GM23338 (cell line): ENCODE measurements around the gene CACNA2D1. TPM values are rescaled to one million over a fixed set of nuclear protein-coding genes. Genes with fewer than 3 reads are reported as not detected.

Experiments
- ATAC-seq: fragments of 200-7000 bp; cut with Tn5 transposase; 3 replicates; pipeline ENCODE4 v1.9.1; 2020
- DNase-seq: peaks from one replicate; pipeline ENCODE4 v3.0.0-alpha.2; 2015; ENCODE audit warnings: low spot score
- H2AFZ ChIP-seq: fragments of 200-600 bp; sonication (generic); 2 replicates; pipeline ENCODE4 v1.8.0; 2016; ENCODE audit warnings: antibody characterized with exemption, mild to moderate bottlenecking, moderate library complexity
- H3F3A ChIP-seq: fragments of 200-600 bp; sonication (generic); replicated peaks from 2 replicates; pipeline ENCODE4 v1.8.0; 2017; ENCODE audit warnings: antibody characterized with exemption, mixed run types, low read depth
- H3K27ac ChIP-seq: fragments of 200-600 bp; sonication (generic); 2 replicates; pipeline ENCODE4 v1.6.1; 2016; ENCODE audit warnings: low read depth
- H3K27me3 ChIP-seq: fragments of 200-600 bp; sonication (generic); 2 replicates; pipeline ENCODE4 v1.8.0; 2016; ENCODE audit warnings: mild to moderate bottlenecking, mixed run types, moderate library complexity; ENCODE audit not compliant: insufficient read depth
- H3K36me3 ChIP-seq: fragments of 200-600 bp; sonication (generic); 2 replicates; pipeline ENCODE4 v1.8.0; 2016; ENCODE audit warnings: mild to moderate bottlenecking; ENCODE audit not compliant: insufficient read depth
- H3K4me1 ChIP-seq: fragments of 200-600 bp; sonication (generic); 2 replicates; pipeline ENCODE4 v1.8.0; 2016; ENCODE audit warnings: mild to moderate bottlenecking, moderate library complexity; ENCODE audit not compliant: insufficient read depth
- H3K4me2 ChIP-seq: fragments of 200-600 bp; sonication (generic); 2 replicates; pipeline ENCODE4 v1.7.1; 2017; ENCODE audit warnings: mixed run types
- H3K4me3 ChIP-seq: fragments of 200-600 bp; sonication (generic); 2 replicates; pipeline ENCODE4 v1.6.1; 2016; ENCODE audit warnings: mixed run types
- H3K79me2 ChIP-seq: fragments of 200-600 bp; sonication (generic); replicated peaks from 2 replicates; pipeline ENCODE4 v1.8.0; 2017; ENCODE audit warnings: mild to moderate bottlenecking; ENCODE audit not compliant: insufficient read depth
- H3K9me2 ChIP-seq: fragments of 200-600 bp; sonication (generic); 2 replicates; pipeline ENCODE4 v1.8.0; 2017; ENCODE audit not compliant: insufficient read depth
- H4K20me1 ChIP-seq: fragments of 200-600 bp; sonication (generic); replicated peaks from 2 replicates; pipeline ENCODE4 v1.8.0; 2017; ENCODE audit warnings: mild to moderate bottlenecking; ENCODE audit not compliant: insufficient read depth
- H3K27ac Mint-ChIP-seq: 2 replicates; pipeline ENCODE4 v1.8.0; 2020; ENCODE audit warnings: inconsistent platforms, mild to moderate bottlenecking, moderate library complexity, mixed read lengths
- H3K27me3 Mint-ChIP-seq: 3 replicates; pipeline ENCODE4 v1.8.0; 2022; ENCODE audit warnings: low read depth, mild to moderate bottlenecking, moderate library complexity, mixed read lengths, inconsistent platforms; ENCODE audit not compliant: insufficient read depth, poor library complexity
- H3K36me3 Mint-ChIP-seq: 3 replicates; pipeline ENCODE4 v1.8.0; 2021; ENCODE audit warnings: low read depth, mild to moderate bottlenecking, inconsistent platforms, moderate library complexity, mixed read lengths
- H3K4me1 Mint-ChIP-seq: 3 replicates; pipeline ENCODE4 v1.8.0; 2020; ENCODE audit warnings: mild to moderate bottlenecking, inconsistent platforms, mixed read lengths
- H3K4me3 Mint-ChIP-seq: 3 replicates; pipeline ENCODE4 v1.8.0; 2021; ENCODE audit warnings: moderate library complexity, mild to moderate bottlenecking, inconsistent platforms, mixed read lengths
- H3K9me3 Mint-ChIP-seq: 3 replicates; pipeline ENCODE4 v1.8.0; 2020; ENCODE audit warnings: moderate library complexity, mild to moderate bottlenecking, inconsistent platforms, mixed read lengths
- EZH2 ChIP-seq: fragments of 200-600 bp; sonication (generic); IDR thresholded peaks from one replicate; pipeline ENCODE4 v1.8.0; 2017; ENCODE audit warnings: antibody characterized with exemption, mild to moderate bottlenecking, low read depth; ENCODE audit not compliant: unreplicated experiment
- EZH2phosphoT487 ChIP-seq: fragments of 200-600 bp; sonication (generic); IDR thresholded peaks from one replicate; pipeline ENCODE4 v1.8.1; 2018; ENCODE audit warnings: antibody characterized with exemption; ENCODE audit not compliant: unreplicated experiment
- ZNF114 ChIP-seq: fragments of 250-450 bp; sonication (Bioruptor Pico); IDR thresholded peaks from 2 replicates; pipeline ENCODE4 v1.5.0; 2020; ENCODE audit warnings: mild to moderate bottlenecking, moderate library complexity
- ZNF331 ChIP-seq: fragments of 250-450 bp; sonication (Bioruptor Pico); IDR thresholded peaks from 2 replicates; pipeline ENCODE4 v1.5.0; 2020; ENCODE audit warnings: low read depth, mild to moderate bottlenecking, moderate library complexity
- polyA plus RNA-seq: library from polyadenylated mRNA; unstranded; fragments of >200 nt; fragmentation: Nextera tagmentation; extraction: Ambion mirVana; gene quantifications from 2 replicates; pipeline ENCODE4 v1.2.1, GENCODE V29; 2016
- total RNA-seq: library from RNA; depleted of rRNA; stranded (reverse); fragments of >200 nt; shearing (Covaris generic); gene quantifications from 2 replicates; pipeline ENCODE4 v1.2.3, GENCODE V29; 2014
- TF ChIP-seq, protein P1 (sequence below), 2 experiments: fragments of 200-600 bp in 1 of 2; sonication (generic) in 1 of 2; conservative IDR thresholded peaks; 2 replicates each; pipeline versions ENCODE4 v1.5.1 to v1.6.1; 2016 to 2017; ENCODE audit warnings: antibody characterized with exemption in 2 of 2, low read depth in 2 of 2, mild to moderate bottlenecking in 2 of 2, moderate library complexity in 1 of 2

Gene CACNA2D1
- total and polyA plus RNA-seq, 2 experiments from 2014 or later, result 7.0 to 20.4 TPM

GRCh38 chr7:82444220-82444909 lies 788 bp upstream of the CACNA2D1 start:
- peak overlapping the region; percentile 29; the same call in 1 of the 2 replicates for H2AFZ ChIP-seq
- DNase-seq (peak; percentile 60), ATAC-seq (peak; percentile 45)
- H3K9me2 ChIP-seq, result no peaks in the 10 kb centered on the region
- Mint-ChIP-seq H3K4me3 (peak overlapping the region; percentile 91), H3K27ac (peak overlapping the region; percentile 92), H3K9me3 (no peaks in the 10 kb centered on the region), H3K36me3 (no peaks in the 10 kb centered on the region; the same call in 2 of the 3 replicates), H3K27me3 (peaks cover 7% of the 10 kb centered on the region), H3K4me1 (peaks cover 30% of the 10 kb centered on the region)
- peak overlapping the region; percentile 63 for H3K4me3 ChIP-seq
- H4K20me1 ChIP-seq, result no peaks in the 10 kb centered on the region
- no peaks in the 10 kb centered on the region for H3K36me3 ChIP-seq
- TF ChIP-seq EZH2, result no peak
- TF ChIP-seq, protein P1, sequence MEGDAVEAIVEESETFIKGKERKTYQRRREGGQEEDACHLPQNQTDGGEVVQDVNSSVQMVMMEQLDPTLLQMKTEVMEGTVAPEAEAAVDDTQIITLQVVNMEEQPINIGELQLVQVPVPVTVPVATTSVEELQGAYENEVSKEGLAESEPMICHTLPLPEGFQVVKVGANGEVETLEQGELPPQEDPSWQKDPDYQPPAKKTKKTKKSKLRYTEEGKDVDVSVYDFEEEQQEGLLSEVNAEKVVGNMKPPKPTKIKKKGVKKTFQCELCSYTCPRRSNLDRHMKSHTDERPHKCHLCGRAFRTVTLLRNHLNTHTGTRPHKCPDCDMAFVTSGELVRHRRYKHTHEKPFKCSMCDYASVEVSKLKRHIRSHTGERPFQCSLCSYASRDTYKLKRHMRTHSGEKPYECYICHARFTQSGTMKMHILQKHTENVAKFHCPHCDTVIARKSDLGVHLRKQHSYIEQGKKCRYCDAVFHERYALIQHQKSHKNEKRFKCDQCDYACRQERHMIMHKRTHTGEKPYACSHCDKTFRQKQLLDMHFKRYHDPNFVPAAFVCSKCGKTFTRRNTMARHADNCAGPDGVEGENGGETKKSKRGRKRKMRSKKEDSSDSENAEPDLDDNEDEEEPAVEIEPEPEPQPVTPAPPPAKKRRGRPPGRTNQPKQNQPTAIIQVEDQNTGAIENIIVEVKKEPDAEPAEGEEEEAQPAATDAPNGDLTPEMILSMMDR (conservative IDR thresholded peaks at IDR 0.05; ENCODE audit: low read depth in 2 of 2), result 0 out of 4 replicates have a peak, but pooled peaks of 1 of the 2 experiments have one; percentile 23
- peak overlapping the region; percentile 77 for H3K4me2 ChIP-seq
- H3F3A ChIP-seq, result 0 out of 2 replicates have a peak, but pooled peaks cover 4% of the 10 kb centered on the region
- peaks cover 23% of the 10 kb centered on the region for H3K27me3 ChIP-seq
- H3K27ac ChIP-seq, result no peak overlapping the region
- H3K79me2 ChIP-seq, result peaks cover 18% of the 10 kb centered on the region
- H3K4me1 ChIP-seq, result peaks cover 37% of the 10 kb centered on the region

- Histone ChIP-seq H3K27ac (no peak overlapping the region; the same call in 1 of the 2 replicates), H3K4me2 (peak overlapping the region; percentile 77), H3K4me3 (peak overlapping the region; percentile 63), H2AFZ (no peak overlapping the region; the same call in 1 of the 2 replicates), H3K36me3 (no peaks in the 10 kb centered on the region), H3F3A (0 out of 2 replicates have a peak, but pooled peaks cover 4% of the 10 kb centered on the region), H3K79me2 (peaks cover 31% of the 10 kb centered on the region), H3K27me3 (peaks cover 23% of the 10 kb centered on the region), H3K9me2 (no peaks in the 10 kb centered on the region), H4K20me1 (no peaks in the 10 kb centered on the region), H3K4me1 (peaks cover 37% of the 10 kb centered on the region)
- no peak for TF ChIP-seq EZH2phosphoT487
- TF ChIP-seq, protein P1 (conservative IDR thresholded peaks at IDR 0.05; ENCODE audit: low read depth in 2 of 2), result no peak
- TF ChIP-seq ZNF114 (CRISPR knock-in tag), result no peak
- TF ChIP-seq ZNF331, result no peak
- no peak for TF ChIP-seq EZH2
- DNase-seq, result peak; percentile 60
- no peaks in the 10 kb centered on the region for H3K9me3 Mint-ChIP-seq
- peaks cover 7% of the 10 kb centered on the region for H3K27me3 Mint-ChIP-seq
- H3K36me3 Mint-ChIP-seq, result no peaks in the 10 kb centered on the region; the same call in 2 of the 3 replicates
- peak; percentile 33 for ATAC-seq
- H3K27ac Mint-ChIP-seq, result peak overlapping the region; percentile 94
- H3K4me3 Mint-ChIP-seq, result peak overlapping the region; percentile 97
- peaks cover 33% of the 10 kb centered on the region for H3K4me1 Mint-ChIP-seq
Observed at GRCh38 chr7:82443036-82443546, 486 bp downstream of the CACNA2D1 start.
